ENCODE results near the gene VPS8. TPM values are rescaled to one million over a fixed set of nuclear protein-coding genes. Genes with fewer than 3 reads are reported as not detected.

Gene VPS8
- total RNA-seq, 1 donor from 2014 or later = 68.8 TPM

DNA sequence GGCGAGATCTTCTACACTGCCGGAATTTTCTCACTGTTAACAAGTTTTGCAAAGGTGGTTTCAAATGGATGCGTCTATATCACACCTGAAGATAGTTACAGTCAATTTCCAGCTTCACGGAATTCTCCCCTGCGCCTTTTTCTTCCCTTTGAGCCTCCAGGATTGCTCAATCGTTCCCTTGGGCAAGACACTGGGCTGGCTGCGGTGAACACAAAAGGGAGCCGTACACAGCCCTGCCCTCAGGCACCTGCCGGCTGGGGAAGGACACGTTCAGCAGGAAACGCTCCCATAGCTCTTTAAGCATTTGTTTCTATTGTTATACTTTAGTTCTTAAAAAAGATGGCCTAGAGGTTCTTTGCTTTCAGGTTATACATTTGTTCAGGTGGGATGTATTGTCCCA is 255.2 kb downstream of the VPS8 start:
- Mint-ChIP-seq H3K27me3 (no peaks in the 10 kb centered on the region), H3K4me1 (no peaks in the 10 kb centered on the region), H3K27ac (no peak overlapping the region), H3K4me3 (no peak overlapping the region), H3K9me3 (no peaks in the 10 kb centered on the region), H3K36me3 (ENCODE audit: low read depth) (no peaks in the 10 kb centered on the region)
- ATAC-seq (ENCODE audit: low read depth) (no peak), DNase-seq (no peak)
- POLR2A ChIA-PET = no interaction called here
- CTCF ChIA-PET = no interaction called here
- TF ChIP-seq, protein P1, sequence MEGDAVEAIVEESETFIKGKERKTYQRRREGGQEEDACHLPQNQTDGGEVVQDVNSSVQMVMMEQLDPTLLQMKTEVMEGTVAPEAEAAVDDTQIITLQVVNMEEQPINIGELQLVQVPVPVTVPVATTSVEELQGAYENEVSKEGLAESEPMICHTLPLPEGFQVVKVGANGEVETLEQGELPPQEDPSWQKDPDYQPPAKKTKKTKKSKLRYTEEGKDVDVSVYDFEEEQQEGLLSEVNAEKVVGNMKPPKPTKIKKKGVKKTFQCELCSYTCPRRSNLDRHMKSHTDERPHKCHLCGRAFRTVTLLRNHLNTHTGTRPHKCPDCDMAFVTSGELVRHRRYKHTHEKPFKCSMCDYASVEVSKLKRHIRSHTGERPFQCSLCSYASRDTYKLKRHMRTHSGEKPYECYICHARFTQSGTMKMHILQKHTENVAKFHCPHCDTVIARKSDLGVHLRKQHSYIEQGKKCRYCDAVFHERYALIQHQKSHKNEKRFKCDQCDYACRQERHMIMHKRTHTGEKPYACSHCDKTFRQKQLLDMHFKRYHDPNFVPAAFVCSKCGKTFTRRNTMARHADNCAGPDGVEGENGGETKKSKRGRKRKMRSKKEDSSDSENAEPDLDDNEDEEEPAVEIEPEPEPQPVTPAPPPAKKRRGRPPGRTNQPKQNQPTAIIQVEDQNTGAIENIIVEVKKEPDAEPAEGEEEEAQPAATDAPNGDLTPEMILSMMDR (IDR thresholded peaks at IDR 0.05) = no peak
- intact Hi-C loops (cut with micrococcal nuclease) = no loop called here

- ATAC-seq (ENCODE audit: low read depth) (no peak), DNase-seq (no peak)
- H3K27me3 Mint-ChIP-seq = no peaks in the 10 kb centered on the region
- TF ChIP-seq, protein P1 (IDR thresholded peaks at IDR 0.05) = no peak
- POLR2A ChIA-PET = no interaction called here
- CTCF ChIA-PET = no interaction called here
- H3K27ac Mint-ChIP-seq = no peak overlapping the region
- H3K9me3 Mint-ChIP-seq = no peaks in the 10 kb centered on the region
- H3K4me1 Mint-ChIP-seq = no peaks in the 10 kb centered on the region
- no peak overlapping the region for H3K4me3 Mint-ChIP-seq
- intact Hi-C loops (cut with micrococcal nuclease) = no loop called here
- H3K36me3 Mint-ChIP-seq (ENCODE audit: low read depth) = no peaks in the 10 kb centered on the region
Observed at GRCh38 chr3:185069037-185070030, 257.4 kb downstream of the VPS8 start.

DNA sequence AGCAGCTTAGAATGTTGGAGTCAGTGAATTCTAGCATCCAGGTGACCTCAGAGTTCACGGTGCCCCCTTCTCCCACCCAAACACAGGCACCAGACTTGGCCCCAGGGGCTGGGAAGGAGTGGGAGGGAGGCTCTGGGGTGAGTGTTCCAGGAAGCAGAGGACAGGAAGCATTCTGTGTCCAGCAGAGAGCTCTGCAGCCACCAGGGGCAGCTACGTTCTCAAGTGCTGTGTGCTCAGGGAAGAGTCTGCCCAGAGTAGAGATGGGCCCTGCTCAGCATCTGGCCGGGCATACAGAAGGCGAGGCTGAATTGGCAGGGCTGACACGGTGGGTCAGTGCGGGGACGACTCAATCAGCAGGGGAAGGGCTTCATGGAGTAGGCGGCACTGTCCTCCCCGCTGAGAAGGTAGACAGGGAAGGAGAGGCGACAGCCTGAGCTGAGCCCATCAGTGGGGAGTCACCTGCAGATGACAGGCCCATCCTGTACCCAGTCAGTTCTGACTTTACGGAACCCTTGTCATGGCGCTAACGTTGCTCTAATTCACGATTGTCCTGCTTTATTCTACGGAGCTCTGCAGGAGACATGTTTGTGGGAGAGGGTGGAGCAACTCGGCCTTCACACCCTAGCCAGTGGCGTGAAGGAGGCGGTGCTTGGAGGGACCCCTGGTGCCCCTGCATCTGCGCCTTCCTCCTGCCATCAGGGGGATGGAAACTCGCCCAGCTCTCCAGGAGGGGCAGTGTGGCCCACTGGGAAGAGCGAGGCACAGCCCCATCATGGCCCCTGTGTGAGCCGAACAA is 258.7 kb downstream of the VPS8 start:
- Mint-ChIP-seq H3K4me3 (no peak overlapping the region), H3K4me1 (no peaks in the 10 kb centered on the region), H3K36me3 (ENCODE audit: low read depth) (no peaks in the 10 kb centered on the region), H3K9me3 (no peaks in the 10 kb centered on the region), H3K27ac (no peak overlapping the region), H3K27me3 (no peaks in the 10 kb centered on the region)
- no peak for DNase-seq
- intact Hi-C loops (cut with micrococcal nuclease) = no loop called here
- CTCF ChIA-PET = no interaction called here
- no peak for ATAC-seq (ENCODE audit: low read depth)
- TF ChIP-seq, protein P1 (IDR thresholded peaks at IDR 0.05) = no peak
- POLR2A ChIA-PET = no interaction called here

GRCh38 chr3:185071287-185071800 is 259.4 kb downstream of the VPS8 start:
- ChIA-PET POLR2A (no interaction called here), CTCF (no interaction called here)
- TF ChIP-seq, protein P1 (IDR thresholded peaks at IDR 0.05) = no peak
- DNase-seq (no peak), ATAC-seq (ENCODE audit: low read depth) (no peak)
- intact Hi-C loops (cut with micrococcal nuclease) = no loop called here
- Mint-ChIP-seq H3K27ac (no peak overlapping the region), H3K4me1 (no peaks in the 10 kb centered on the region), H3K4me3 (no peak overlapping the region), H3K36me3 (ENCODE audit: low read depth) (no peaks in the 10 kb centered on the region), H3K9me3 (no peaks in the 10 kb centered on the region), H3K27me3 (no peaks in the 10 kb centered on the region)

DNA sequence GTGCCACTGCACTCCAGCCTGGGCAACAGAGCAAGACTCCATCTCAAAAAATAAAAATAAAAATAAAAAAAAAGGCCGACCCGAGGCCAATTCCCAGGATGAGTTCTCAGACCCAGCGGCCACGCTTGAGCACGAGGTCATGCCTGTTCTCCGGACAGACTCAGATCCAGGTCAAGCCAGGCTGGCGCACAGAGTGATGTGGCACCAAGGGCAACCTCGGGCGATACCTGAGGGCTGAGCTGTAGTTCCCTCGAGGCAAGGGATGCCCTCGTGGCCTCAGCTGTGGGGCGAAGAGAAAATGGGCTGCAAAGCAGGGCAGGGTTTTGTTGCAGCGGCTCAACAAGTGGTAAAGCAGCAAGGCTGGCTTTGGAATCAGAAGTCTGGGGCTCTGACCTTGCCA is 263.6 kb downstream of the VPS8 start:
- peaks cover 2% of the 10 kb centered on the region for H3K27me3 Mint-ChIP-seq
- ChIA-PET CTCF (no interaction called here), POLR2A (no interaction called here)
- H3K4me3 Mint-ChIP-seq = no peak overlapping the region
- TF ChIP-seq, protein P1 (IDR thresholded peaks at IDR 0.05) = no peak
- ATAC-seq (ENCODE audit: low read depth) = no peak
- no peaks in the 10 kb centered on the region for H3K36me3 Mint-ChIP-seq (ENCODE audit: low read depth)
- no peaks in the 10 kb centered on the region for H3K4me1 Mint-ChIP-seq
- intact Hi-C loops (cut with micrococcal nuclease) = no loop called here
- no peak for DNase-seq
- H3K27ac Mint-ChIP-seq = no peak overlapping the region
- no peaks in the 10 kb centered on the region for H3K9me3 Mint-ChIP-seq

Measured in activated B cell treated with CpG ODN at 0.5 μM for 24 hours (primary cell).